BLaER1 treated with 17β-estradiol and CSF1 and Interleukin-3, amounts not matched to agents 10 nM and 100 nM (cell line): Measurements from ENCODE around the gene FTH1.
"Not testable (repeated sequence)": the region's sequence is repeated elsewhere in the genome, so short reads cannot be mapped to it uniquely, and the experiment has no call there.

ENCODE experiments used
- H3K27ac ChIP-seq, 11 experiments: shearing (Covaris generic); formaldehyde crosslinking; 2 replicates each; pipeline ENCODE4 v1.8.1; 2022
- H3K27me3 ChIP-seq, 11 experiments: shearing (Covaris generic); formaldehyde crosslinking; 2 replicates each; pipeline ENCODE4 v1.8.1; 2022
- H3K36me3 ChIP-seq, 11 experiments: shearing (Covaris generic); formaldehyde crosslinking; 2 replicates each; pipeline ENCODE4 v1.8.1; 2022
- H3K4me1 ChIP-seq, 10 experiments: shearing (Covaris generic); formaldehyde crosslinking; 2 replicates each; pipeline ENCODE4 v1.8.1; 2022
- H3K4me2 ChIP-seq, 11 experiments: shearing (Covaris generic); formaldehyde crosslinking; 2 replicates each; pipeline ENCODE4 v1.8.1; 2022
- H3K4me3 ChIP-seq, 10 experiments: shearing (Covaris generic); formaldehyde crosslinking; 2 replicates each; pipeline ENCODE4 v1.8.1; 2022
- H3K9ac ChIP-seq, 11 experiments: shearing (Covaris generic); formaldehyde crosslinking; 2 replicates each; pipeline ENCODE4 v1.8.1; 2022
- H3K9me3 ChIP-seq, 11 experiments: shearing (Covaris generic); formaldehyde crosslinking; replicated peaks in 1 of 11; 2 replicates each; pipeline ENCODE4 v1.8.1; 2022
- H4K20me1 ChIP-seq, 11 experiments: shearing (Covaris generic); formaldehyde crosslinking; 2 replicates each; pipeline ENCODE4 v1.8.1; 2022
- Cebpa-rat ChIP-seq, 11 experiments: shearing (Covaris generic); IDR thresholded peaks; 2 replicates each; pipeline ENCODE4 v1.8.1; 2022

FTH1 gene

DNA sequence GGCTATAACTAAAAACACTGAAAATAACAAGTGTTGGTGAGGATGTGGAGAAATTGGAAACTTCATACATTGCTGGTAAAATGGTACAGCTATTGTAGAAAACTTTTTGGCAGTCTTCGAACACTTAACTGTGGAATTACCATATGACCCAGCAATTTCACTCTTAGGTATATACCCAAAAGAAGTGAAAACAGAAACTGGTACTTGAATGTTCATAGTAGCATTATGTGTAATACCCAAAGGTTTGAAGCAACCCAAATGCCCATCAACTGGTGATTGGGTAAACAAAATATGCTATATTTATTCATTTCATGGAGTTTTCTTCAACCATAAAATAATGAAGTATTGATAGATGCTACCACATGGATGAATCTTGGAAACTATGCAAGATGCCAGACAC is 40.8 kb upstream of the FTH1 start:
- no peaks in the 10 kb centered on the region for H3K27me3 ChIP-seq
- peaks cover 28 to 82% (median 47%) of the 10 kb centered on the region in 10 experiments for H3K4me1 ChIP-seq
- H3K4me3 ChIP-seq: no peak overlapping the region
- TF ChIP-seq Cebpa-rat (IDR thresholded peaks at IDR 0.05): no peak
- H3K9ac ChIP-seq: no peak overlapping the region
- peak overlapping the region in 1 of 11 experiments; percentile 23; a peak in 2 of 22 replicates for H3K4me2 ChIP-seq
- H3K9me3 ChIP-seq: peaks cover 0 to 8% (median 0%) of the 10 kb centered on the region in 11 experiments; a peak in 2 of 22 replicates
- no peaks in the 10 kb centered on the region for H4K20me1 ChIP-seq
- H3K27ac ChIP-seq: peak overlapping the region in 3 of 11 experiments; percentile 9 to 27 (median 15); a peak in 3 of 22 replicates
- no peaks in the 10 kb centered on the region for H3K36me3 ChIP-seq

DNA sequence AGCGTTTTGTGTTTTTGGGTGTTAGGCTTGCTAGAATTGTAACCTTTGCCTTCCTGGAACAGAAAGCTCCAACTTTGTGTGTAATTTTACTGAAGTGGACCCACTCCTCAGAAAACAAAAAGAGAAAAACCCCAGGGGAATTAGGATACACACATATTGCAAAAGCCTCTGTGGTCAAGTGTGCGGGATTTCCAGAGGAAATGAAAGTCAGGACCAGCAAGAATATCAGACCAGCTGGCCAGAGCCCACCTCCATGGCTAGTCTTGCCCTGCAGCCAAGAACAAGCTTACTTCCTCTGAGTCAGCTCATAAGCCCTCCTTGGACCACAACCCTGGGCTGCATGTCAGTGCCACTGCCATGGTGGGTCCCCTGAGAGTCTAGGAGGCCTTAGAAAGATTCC is 37.0 kb upstream of the FTH1 start:
- H4K20me1 ChIP-seq: no peaks in the 10 kb centered on the region
- peak overlapping the region; percentile 65 to 84 (median 79) for H3K4me2 ChIP-seq
- TF ChIP-seq Cebpa-rat (IDR thresholded peaks at IDR 0.05): peak in 10 of 11 experiments; percentile 40 to 95 (median 78); a peak in 16 of 22 replicates
- H3K27ac ChIP-seq: peak overlapping the region; percentile 69 to 99 (median 90)
- H3K36me3 ChIP-seq: peaks cover 0 to 7% (median 0%) of the 10 kb centered on the region in 11 experiments; a peak in 3 of 22 replicates
- no peaks in the 10 kb centered on the region for H3K27me3 ChIP-seq
- peaks cover 11 to 30% (median 16%) of the 10 kb centered on the region in 11 experiments for H3K9me3 ChIP-seq
- H3K9ac ChIP-seq: peak overlapping the region; percentile 18 to 90 (median 76); a peak in 19 of 22 replicates
- H3K4me1 ChIP-seq: peaks cover 23 to 80% (median 58%) of the 10 kb centered on the region in 10 experiments
- H3K4me3 ChIP-seq: no peak overlapping the region; a peak in 1 of 20 replicates

- Histone ChIP-seq H3K36me3 (peaks cover 0 to 15% (median 0%) of the 10 kb centered on the region in 11 experiments; a peak in 3 of 22 replicates), H3K4me2 (peak overlapping the region in 6 of 11 experiments; percentile 26 to 79 (median 65); a peak in 10 of 22 replicates), H3K27ac (peak overlapping the region in 9 of 11 experiments; percentile 81 to 99 (median 92); a peak in 16 of 22 replicates), H3K9ac (peak overlapping the region in 5 of 11 experiments; percentile 37 to 90 (median 77); a peak in 5 of 22 replicates), H3K9me3 (peaks cover 27 to 44% (median 34%) of the 10 kb centered on the region in 11 experiments), H3K4me1 (peaks cover 23 to 70% (median 58%) of the 10 kb centered on the region in 10 experiments)
- not testable (repeated sequence) for H3K27me3 ChIP-seq, H3K4me3 ChIP-seq, H4K20me1 ChIP-seq
Observed at GRCh38 chr11:62002283-62002682, 34.8 kb upstream of the FTH1 start.

- Histone ChIP-seq H3K27ac (peak overlapping the region in 9 of 11 experiments; percentile 24 to 99 (median 92); a peak in 16 of 22 replicates), H3K9ac (peak overlapping the region in 6 of 11 experiments; percentile 1 to 53 (median 44); a peak in 8 of 22 replicates), H3K4me1 (peaks cover 23 to 63% (median 54%) of the 10 kb centered on the region in 10 experiments), H3K4me3 (no peak overlapping the region), H3K9me3 (peaks cover 27 to 50% (median 34%) of the 10 kb centered on the region in 11 experiments), H3K36me3 (peaks cover 0 to 15% (median 0%) of the 10 kb centered on the region in 11 experiments; a peak in 3 of 22 replicates), H3K4me2 (peak overlapping the region in 7 of 11 experiments; percentile 11 to 79 (median 57); a peak in 12 of 22 replicates), H3K27me3 (no peaks in the 10 kb centered on the region), H4K20me1 (no peaks in the 10 kb centered on the region)
- TF ChIP-seq Cebpa-rat (IDR thresholded peaks at IDR 0.05): no peak
Observed at GRCh38 chr11:62001450-62002191, 34.2 kb upstream of the FTH1 start.

- Histone ChIP-seq H3K9me3 (peaks cover 27 to 51% (median 34%) of the 10 kb centered on the region in 11 experiments), H3K4me1 (peaks cover 16 to 55% (median 46%) of the 10 kb centered on the region in 10 experiments), H3K4me3 (no peak overlapping the region), H3K9ac (peak overlapping the region in 5 of 11 experiments; percentile 12 to 53 (median 37); a peak in 5 of 22 replicates), H3K27me3 (no peaks in the 10 kb centered on the region), H4K20me1 (no peaks in the 10 kb centered on the region), H3K27ac (peak overlapping the region in 9 of 11 experiments; percentile 24 to 99 (median 92); a peak in 16 of 22 replicates), H3K36me3 (peaks cover 0 to 15% (median 0%) of the 10 kb centered on the region in 11 experiments; a peak in 3 of 22 replicates), H3K4me2 (peak overlapping the region in 7 of 11 experiments; percentile 11 to 79 (median 57); a peak in 12 of 22 replicates)
- no peak for TF ChIP-seq Cebpa-rat (IDR thresholded peaks at IDR 0.05)
Observed at GRCh38 chr11:62000539-62001446, 33.4 kb upstream of the FTH1 start.

- TF ChIP-seq Cebpa-rat (IDR thresholded peaks at IDR 0.05): no peak
- peak overlapping the region in 2 of 10 experiments; percentile 2 to 42; a peak in 3 of 20 replicates for H3K4me3 ChIP-seq
- H3K9ac ChIP-seq: no peak overlapping the region
Observed at GRCh38 chr11:61999141-61999975, 31.9 kb upstream of the FTH1 start.

GRCh38 chr11:61996933-61997332 is 29.5 kb upstream of the FTH1 start:
- Histone ChIP-seq H4K20me1 (no peaks in the 10 kb centered on the region), H3K27me3 (no peaks in the 10 kb centered on the region), H3K36me3 (peaks cover 0 to 15% (median 0%) of the 10 kb centered on the region in 11 experiments; a peak in 3 of 22 replicates), H3K27ac (peak overlapping the region in 2 of 11 experiments; percentile 7 to 41; a peak in 2 of 22 replicates), H3K9me3 (peaks cover 27 to 51% (median 34%) of the 10 kb centered on the region in 11 experiments), H3K4me1 (peaks cover 0 to 23% (median 13%) of the 10 kb centered on the region in 10 experiments; a peak in 12 of 20 replicates), H3K4me2 (no peak overlapping the region), H3K4me3 (no peak overlapping the region), H3K9ac (no peak overlapping the region)
- TF ChIP-seq Cebpa-rat (IDR thresholded peaks at IDR 0.05): no peak

More at GRCh38 chr11:61999141-61999975, 31.9 kb upstream of the FTH1 start:
- Histone ChIP-seq H3K27me3 (no peaks in the 10 kb centered on the region), H3K4me1 (peaks cover 1 to 41% (median 32%) of the 10 kb centered on the region in 10 experiments), H4K20me1 (no peaks in the 10 kb centered on the region), H3K36me3 (peaks cover 0 to 15% (median 0%) of the 10 kb centered on the region in 11 experiments; a peak in 3 of 22 replicates), H3K27ac (peak overlapping the region; percentile 13 to 99 (median 40); a peak in 17 of 22 replicates), H3K9me3 (peaks cover 27 to 51% (median 34%) of the 10 kb centered on the region in 11 experiments), H3K4me2 (no peak overlapping the region)
